ENCODE results near the gene NUP98. TPM values are rescaled to one million over a fixed set of nuclear protein-coding genes. Genes with fewer than 3 reads are reported as not detected.
A peak's percentile ranks its signal among the peaks of the same experiment; 100 is the strongest.

Gene NUP98
- total and polyA plus RNA-seq, 2 of the 13 experiments (the other 11 are each of a cell fraction or from before 2014, with no cell fraction given), result 76.6 to 85.3 TPM

DNA sequence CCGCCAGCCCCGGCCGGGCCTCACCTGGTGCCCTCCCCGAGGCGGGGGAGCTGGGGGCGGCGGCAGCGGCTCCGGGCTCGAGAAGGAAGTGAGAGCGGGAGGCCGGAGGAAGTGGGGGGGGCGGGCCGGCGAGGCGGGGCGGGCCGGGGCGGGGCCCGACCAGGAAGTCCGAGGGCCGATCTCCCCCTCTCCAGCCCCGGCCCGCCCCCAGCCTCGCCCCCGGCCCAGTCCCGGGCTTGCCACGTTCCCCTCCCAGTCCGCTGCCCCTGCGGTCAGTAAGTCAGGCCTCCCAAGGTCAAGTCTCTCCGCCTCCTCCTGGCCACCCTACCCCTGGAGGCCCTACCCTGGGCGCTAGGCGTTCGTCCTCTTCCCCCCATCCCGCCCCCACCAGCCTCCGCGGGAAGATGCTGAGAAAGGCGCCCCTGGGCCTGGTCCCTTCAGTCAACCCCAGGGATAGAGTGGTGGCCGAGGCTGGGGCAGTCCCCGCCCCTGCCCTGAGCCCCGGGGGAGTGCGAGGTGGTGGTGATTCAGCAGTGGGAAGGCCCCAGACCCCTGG, 43.6 kb upstream of the NUP98 start, which contains the start of gene RHOG (continued):
- no peak for TF ChIP-seq REPIN1 (CRISPR knock-in tag; IDR thresholded peaks at IDR 0.05; ENCODE audit: borderline replicate concordance, low read depth)
- TF ChIP-seq, protein P1, sequence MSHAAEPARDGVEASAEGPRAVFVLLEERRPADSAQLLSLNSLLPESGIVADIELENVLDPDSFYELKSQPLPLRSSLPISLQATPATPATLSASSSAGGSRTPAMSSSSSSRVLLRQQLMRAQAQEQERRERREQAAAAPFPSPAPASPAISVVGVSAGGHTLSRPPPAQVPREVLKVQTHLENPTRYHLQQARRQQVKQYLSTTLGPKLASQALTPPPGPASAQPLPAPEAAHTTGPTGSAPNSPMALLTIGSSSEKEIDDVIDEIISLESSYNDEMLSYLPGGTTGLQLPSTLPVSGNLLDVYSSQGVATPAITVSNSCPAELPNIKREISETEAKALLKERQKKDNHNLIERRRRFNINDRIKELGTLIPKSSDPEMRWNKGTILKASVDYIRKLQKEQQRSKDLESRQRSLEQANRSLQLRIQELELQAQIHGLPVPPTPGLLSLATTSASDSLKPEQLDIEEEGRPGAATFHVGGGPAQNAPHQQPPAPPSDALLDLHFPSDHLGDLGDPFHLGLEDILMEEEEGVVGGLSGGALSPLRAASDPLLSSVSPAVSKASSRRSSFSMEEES (CRISPR knock-in tag; IDR thresholded peaks at IDR 0.05), result no peak
- no peak for TF ChIP-seq ZNF501 (CRISPR knock-in tag; IDR thresholded peaks at IDR 0.05)
- TF ChIP-seq GATAD1 (CRISPR knock-in tag; IDR thresholded peaks at IDR 0.05), result no peak
- TF ChIP-seq, protein P2, sequence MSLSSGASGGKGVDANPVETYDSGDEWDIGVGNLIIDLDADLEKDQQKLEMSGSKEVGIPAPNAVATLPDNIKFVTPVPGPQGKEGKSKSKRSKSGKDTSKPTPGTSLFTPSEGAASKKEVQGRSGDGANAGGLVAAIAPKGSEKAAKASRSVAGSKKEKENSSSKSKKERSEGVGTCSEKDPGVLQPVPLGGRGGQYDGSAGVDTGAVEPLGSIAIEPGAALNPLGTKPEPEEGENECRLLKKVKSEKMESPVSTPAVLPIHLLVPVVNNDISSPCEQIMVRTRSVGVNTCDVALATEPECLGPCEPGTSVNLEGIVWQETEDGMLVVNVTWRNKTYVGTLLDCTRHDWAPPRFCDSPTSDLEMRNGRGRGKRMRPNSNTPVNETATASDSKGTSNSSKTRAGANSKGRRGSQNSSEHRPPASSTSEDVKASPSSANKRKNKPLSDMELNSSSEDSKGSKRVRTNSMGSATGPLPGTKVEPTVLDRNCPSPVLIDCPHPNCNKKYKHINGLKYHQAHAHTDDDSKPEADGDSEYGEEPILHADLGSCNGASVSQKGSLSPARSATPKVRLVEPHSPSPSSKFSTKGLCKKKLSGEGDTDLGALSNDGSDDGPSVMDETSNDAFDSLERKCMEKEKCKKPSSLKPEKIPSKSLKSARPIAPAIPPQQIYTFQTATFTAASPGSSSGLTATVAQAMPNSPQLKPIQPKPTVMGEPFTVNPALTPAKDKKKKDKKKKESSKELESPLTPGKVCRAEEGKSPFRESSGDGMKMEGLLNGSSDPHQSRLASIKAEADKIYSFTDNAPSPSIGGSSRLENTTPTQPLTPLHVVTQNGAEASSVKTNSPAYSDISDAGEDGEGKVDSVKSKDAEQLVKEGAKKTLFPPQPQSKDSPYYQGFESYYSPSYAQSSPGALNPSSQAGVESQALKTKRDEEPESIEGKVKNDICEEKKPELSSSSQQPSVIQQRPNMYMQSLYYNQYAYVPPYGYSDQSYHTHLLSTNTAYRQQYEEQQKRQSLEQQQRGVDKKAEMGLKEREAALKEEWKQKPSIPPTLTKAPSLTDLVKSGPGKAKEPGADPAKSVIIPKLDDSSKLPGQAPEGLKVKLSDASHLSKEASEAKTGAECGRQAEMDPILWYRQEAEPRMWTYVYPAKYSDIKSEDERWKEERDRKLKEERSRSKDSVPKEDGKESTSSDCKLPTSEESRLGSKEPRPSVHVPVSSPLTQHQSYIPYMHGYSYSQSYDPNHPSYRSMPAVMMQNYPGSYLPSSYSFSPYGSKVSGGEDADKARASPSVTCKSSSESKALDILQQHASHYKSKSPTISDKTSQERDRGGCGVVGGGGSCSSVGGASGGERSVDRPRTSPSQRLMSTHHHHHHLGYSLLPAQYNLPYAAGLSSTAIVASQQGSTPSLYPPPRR (CRISPR knock-in tag; IDR thresholded peaks at IDR 0.05; ENCODE audit: borderline replicate concordance), result no peak
- TF ChIP-seq, protein P3, sequence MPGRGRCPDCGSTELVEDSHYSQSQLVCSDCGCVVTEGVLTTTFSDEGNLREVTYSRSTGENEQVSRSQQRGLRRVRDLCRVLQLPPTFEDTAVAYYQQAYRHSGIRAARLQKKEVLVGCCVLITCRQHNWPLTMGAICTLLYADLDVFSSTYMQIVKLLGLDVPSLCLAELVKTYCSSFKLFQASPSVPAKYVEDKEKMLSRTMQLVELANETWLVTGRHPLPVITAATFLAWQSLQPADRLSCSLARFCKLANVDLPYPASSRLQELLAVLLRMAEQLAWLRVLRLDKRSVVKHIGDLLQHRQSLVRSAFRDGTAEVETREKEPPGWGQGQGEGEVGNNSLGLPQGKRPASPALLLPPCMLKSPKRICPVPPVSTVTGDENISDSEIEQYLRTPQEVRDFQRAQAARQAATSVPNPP (CRISPR knock-in tag; IDR thresholded peaks at IDR 0.05), result no peak
- TF ChIP-seq, protein P4, sequence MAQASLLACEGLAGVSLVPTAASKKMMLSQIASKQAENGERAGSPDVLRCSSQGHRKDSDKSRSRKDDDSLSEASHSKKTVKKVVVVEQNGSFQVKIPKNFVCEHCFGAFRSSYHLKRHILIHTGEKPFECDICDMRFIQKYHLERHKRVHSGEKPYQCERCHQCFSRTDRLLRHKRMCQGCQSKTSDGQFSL (CRISPR knock-in tag; IDR thresholded peaks at IDR 0.05), result peak; percentile 73; the same call in 1 of the 2 replicates
- TF ChIP-seq, protein P5, sequence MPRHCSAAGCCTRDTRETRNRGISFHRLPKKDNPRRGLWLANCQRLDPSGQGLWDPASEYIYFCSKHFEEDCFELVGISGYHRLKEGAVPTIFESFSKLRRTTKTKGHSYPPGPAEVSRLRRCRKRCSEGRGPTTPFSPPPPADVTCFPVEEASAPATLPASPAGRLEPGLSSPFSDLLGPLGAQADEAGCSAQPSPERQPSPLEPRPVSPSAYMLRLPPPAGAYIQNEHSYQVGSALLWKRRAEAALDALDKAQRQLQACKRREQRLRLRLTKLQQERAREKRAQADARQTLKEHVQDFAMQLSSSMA (CRISPR knock-in tag; IDR thresholded peaks at IDR 0.05), result no peak
- no peak for TF ChIP-seq RFX1 (IDR thresholded peaks at IDR 0.05)
- TF ChIP-seq, protein P6, sequence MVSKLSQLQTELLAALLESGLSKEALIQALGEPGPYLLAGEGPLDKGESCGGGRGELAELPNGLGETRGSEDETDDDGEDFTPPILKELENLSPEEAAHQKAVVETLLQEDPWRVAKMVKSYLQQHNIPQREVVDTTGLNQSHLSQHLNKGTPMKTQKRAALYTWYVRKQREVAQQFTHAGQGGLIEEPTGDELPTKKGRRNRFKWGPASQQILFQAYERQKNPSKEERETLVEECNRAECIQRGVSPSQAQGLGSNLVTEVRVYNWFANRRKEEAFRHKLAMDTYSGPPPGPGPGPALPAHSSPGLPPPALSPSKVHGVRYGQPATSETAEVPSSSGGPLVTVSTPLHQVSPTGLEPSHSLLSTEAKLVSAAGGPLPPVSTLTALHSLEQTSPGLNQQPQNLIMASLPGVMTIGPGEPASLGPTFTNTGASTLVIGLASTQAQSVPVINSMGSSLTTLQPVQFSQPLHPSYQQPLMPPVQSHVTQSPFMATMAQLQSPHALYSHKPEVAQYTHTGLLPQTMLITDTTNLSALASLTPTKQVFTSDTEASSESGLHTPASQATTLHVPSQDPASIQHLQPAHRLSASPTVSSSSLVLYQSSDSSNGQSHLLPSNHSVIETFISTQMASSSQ (IDR thresholded peaks at IDR 0.05; ENCODE audit: low read depth), result no peak
- TF ChIP-seq, protein P6 (CRISPR knock-in tag; IDR thresholded peaks at IDR 0.05; ENCODE audit: borderline replicate concordance), result no peak
- no peak for TF ChIP-seq NFYB (CRISPR knock-in tag; IDR thresholded peaks at IDR 0.05)
- TF ChIP-seq ZNF7 (CRISPR knock-in tag; IDR thresholded peaks at IDR 0.05), result no peak
- no peak for TF ChIP-seq ZNF570 (CRISPR knock-in tag; IDR thresholded peaks at IDR 0.05; ENCODE audit: borderline replicate concordance)
- no peak for TF ChIP-seq ZBTB7A (CRISPR knock-in tag; IDR thresholded peaks at IDR 0.05)
